CD4-positive, alpha-beta T cell treated with Interleukin-17A for 4 hours (primary cell): ENCODE results near the gene STAB1.

Experiments used
- DNase-seq: peaks from one replicate; pipeline ENCODE4 v3.0.0-alpha.2; 2020; ENCODE audit warnings: mixed read lengths

Gene STAB1

GRCh38 chr3:52512105-52512504, 17.0 kb downstream of the STAB1 start:
- no peak for DNase-seq

- DNase-seq, result no peak
Measured at GRCh38 chr3:52512727-52513126, 17.6 kb downstream of the STAB1 start.

GRCh38 chr3:52513281-52513680, 18.1 kb downstream of the STAB1 start:
- DNase-seq, result no peak

- DNase-seq, result no peak
Measured at GRCh38 chr3:52514576-52514975, 19.4 kb downstream of the STAB1 start.

- no peak for DNase-seq
Measured at GRCh38 chr3:52515192-52515591, 20.1 kb downstream of the STAB1 start.

- DNase-seq, result no peak
Measured at GRCh38 chr3:52516509-52517195, 21.5 kb downstream of the STAB1 start.

GRCh38 chr3:52517796-52518722, 22.9 kb downstream of the STAB1 start:
- DNase-seq, result no peak

GRCh38 chr3:52518723-52519444, 23.7 kb downstream of the STAB1 start:
- no peak for DNase-seq

GRCh38 chr3:52519445-52520140, 24.5 kb downstream of the STAB1 start:
- DNase-seq, result no peak

GRCh38 chr3:52520141-52520667, 25.1 kb downstream of the STAB1 start:
- DNase-seq, result no peak

GRCh38 chr3:52520716-52521487, 25.8 kb downstream of the STAB1 start:
- no peak for DNase-seq

GRCh38 chr3:52521488-52521824, 26.3 kb downstream of the STAB1 start:
- no peak for DNase-seq

GRCh38 chr3:52521881-52522650, 26.9 kb downstream of the STAB1 start:
- DNase-seq, result no peak

- no peak for DNase-seq
Measured at GRCh38 chr3:52522651-52523251, 27.6 kb downstream of the STAB1 start.

GRCh38 chr3:52523386-52524257, 28.5 kb downstream of the STAB1 start:
- no peak for DNase-seq

GRCh38 chr3:52524258-52524751, 29.2 kb downstream of the STAB1 start:
- DNase-seq, result no peak

GRCh38 chr3:52524752-52525679, 29.9 kb downstream of the STAB1 start:
- no peak for DNase-seq
